ENCODE results near the gene CHCHD4. TPM values are rescaled to one million over a fixed set of nuclear protein-coding genes. Genes with fewer than 3 reads are reported as not detected.
"Not testable (repeated sequence)": the region's sequence is repeated elsewhere in the genome, so short reads cannot be mapped to it uniquely, and the experiment has no call there.

Gene CHCHD4
- total RNA-seq, 1 donor from 2014 or later, result 31.4 TPM

DNA sequence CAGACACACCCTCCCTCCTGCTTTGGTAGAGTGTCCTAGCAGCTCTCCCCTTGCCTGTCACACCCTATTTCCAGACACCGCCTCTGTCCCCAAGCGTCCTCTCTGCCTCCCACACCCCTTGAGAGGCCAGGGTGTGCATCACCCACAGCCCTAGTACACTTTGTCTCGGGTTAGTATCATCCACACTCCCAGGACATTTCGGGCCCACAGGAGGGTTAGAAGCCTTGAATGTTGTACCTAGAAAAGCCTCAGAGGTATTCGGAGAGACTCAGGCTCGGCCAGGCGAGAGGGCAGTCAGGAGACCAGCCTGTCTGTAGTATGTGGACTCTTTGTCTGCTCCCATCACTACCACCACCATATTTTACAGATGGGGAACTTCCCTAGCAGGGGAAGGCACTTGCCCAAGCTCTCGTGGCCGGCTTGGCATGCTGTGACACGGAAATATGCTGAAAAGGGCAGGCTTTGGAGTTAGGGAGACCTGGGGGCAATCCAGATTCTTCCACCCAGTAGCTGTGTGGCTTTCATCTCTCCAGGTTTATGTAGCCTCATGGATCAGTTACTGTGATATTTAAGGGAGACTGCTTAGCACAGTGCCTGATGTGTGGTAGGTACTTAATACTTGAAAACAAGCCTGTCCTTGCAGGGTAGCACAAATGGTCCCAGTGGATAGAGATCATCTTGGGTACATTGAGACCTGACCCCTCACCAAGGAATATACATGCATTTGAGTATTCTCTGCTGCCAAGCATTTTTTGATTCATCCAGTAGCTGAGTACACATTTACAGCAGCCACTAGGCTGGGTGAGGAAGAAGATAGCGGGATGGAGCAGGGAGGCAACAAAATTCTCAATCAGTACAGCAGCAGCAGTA lies 1.6 kb upstream of the CHCHD4 start:
- no peak for ATAC-seq
- no peak for DNase-seq (ENCODE audit: missing footprints)
- intact Hi-C loops (cut with DNase I), result no loop called here

GRCh38 chr3:14125193-14126016 lies 735 bp upstream of the CHCHD4 start:
- intact Hi-C loops (cut with DNase I), result loop anchor here (2.0 kb wide), 2 partner anchors 19 to 229 kb away; no protein-coding TSS in a partner anchor
- peak; percentile 82 for DNase-seq (ENCODE audit: missing footprints)
- ATAC-seq, result peak; percentile 46

DNA sequence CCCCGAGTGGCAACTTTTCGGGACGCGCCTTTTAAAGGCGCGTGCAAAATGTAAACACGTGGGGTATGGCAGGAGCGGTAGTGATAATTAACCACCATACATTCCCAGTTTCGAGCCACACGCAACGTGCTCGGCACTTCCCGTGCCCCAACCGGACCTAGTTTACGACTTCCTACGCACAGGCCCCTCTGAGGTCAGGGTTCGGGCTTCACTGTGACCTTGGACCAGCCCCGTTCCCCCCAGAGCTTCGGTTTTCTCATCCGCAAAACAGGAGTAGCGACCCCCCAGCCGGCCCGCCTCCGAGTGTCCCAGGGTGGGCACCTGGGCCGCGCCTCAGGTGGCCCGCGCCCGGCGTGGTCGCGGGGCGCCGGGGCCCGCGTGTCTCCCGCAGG lies 451 bp downstream of the CHCHD4 start:
- intact Hi-C loops (cut with DNase I), result loop anchor here (1.0 to 2.0 kb wide), 3 partner anchors 21 to 227 kb away; partner anchors contain the start of genes LSM3 and XPC
- ATAC-seq (peak; percentile 35), DNase-seq (ENCODE audit: missing footprints) (peak; percentile 89)

DNA sequence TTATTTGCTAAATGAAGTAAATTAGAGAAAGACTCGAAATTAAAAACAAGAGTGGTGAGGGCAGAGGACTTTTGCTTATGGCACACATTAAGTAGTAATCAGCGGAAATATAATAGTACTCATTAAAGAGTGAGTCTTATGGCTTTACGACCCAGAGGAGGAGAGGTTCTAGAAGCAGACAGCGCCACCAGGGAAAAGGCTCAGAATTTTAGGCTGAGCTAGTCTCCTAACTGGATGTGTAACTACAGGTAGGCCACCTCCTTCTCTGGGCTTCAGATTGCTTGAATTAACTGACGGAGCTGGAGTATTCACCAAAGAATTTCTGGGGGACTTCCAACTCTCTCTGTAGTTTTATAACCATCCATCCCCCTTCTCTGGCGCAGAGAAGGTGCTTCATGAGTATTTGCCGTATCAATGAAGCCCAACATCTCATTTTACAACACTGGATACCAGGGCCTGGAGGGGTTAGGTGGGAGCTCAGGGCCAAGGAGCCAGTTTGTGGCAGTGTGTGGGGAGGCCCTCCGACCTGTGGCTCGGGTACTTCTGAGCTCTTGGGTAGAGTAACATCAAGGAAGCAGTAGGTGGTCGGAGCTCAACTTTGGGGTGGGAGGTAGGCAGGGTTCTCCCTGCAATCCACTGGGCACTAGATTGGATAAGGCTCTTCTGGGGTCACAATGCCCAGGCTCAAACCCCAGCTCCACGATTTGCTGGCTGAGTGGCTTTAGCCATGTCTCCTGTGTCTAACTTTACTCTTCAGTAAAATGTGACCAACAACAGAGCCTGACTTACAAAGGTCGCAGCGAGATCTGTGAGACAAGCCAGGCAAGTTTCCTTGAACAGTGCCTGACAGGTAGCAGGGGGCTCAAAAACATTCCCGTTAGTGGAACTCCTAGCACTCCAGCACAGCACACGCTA lies 1.1 kb downstream of the CHCHD4 start:
- no peak for ATAC-seq
- intact Hi-C loops (cut with DNase I), result loop anchor here (1.0 to 2.0 kb wide), 3 partner anchors 21 to 227 kb away; partner anchors contain the start of genes LSM3 and XPC
- DNase-seq (ENCODE audit: missing footprints), result no peak

DNA sequence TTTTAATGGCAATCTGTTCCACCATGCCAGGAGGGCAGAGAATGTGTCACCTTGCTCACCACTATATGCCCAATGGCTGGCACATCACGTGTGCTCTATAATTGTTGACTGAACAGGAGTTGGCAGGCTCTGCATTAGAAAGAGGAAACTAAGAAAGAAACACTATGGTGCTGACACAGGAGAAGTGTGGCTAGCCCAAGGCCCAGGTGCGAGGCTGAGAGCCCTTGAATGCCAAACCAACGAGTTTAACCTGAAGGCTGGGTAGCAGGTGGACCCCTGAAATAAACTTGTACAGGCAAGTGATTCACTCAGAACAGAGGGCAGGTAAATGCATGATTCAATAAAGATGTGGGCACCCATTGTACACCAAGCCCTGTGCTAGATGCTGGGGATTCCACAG lies 2.4 kb downstream of the CHCHD4 start:
- intact Hi-C loops (cut with DNase I), result no loop called here

DNA sequence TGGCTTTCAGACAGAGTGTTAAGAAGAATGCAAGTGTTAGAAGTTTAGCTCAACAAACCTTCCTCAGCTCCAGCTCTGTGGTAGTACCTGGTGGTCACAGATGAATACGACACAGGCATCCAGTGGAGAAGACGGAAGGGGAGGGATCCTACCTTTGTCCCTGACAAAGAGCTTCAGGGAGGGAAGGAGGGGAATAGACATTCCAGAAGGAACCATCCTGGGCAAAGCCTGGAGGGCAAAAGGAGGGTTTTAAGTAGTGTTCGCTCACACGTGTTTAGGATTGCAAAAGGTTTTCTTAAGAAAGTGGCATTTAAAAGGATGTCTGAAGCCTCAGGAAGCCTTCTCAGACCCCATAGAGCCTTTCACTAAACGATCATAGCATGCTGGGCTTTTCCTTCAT lies 2.8 kb downstream of the CHCHD4 start:
- DNase-seq (ENCODE audit: missing footprints), result no peak
- intact Hi-C loops (cut with DNase I), result no loop called here
- no peak for ATAC-seq

More for the DNA sequence above, 2.4 kb downstream of the CHCHD4 start:
- ATAC-seq (no peak), DNase-seq (ENCODE audit: missing footprints) (no peak)

- DNase-seq (ENCODE audit: missing footprints); intact Hi-C loops (cut with DNase I); ATAC-seq: not testable (repeated sequence)
Observed at GRCh38 chr3:14120921-14121448, 3.7 kb downstream of the CHCHD4 start.

GRCh38 chr3:14120111-14120920 lies 4.4 kb downstream of the CHCHD4 start:
- no peak for ATAC-seq
- DNase-seq (ENCODE audit: missing footprints), result no peak
- intact Hi-C loops (cut with DNase I), result no loop called here

DNA sequence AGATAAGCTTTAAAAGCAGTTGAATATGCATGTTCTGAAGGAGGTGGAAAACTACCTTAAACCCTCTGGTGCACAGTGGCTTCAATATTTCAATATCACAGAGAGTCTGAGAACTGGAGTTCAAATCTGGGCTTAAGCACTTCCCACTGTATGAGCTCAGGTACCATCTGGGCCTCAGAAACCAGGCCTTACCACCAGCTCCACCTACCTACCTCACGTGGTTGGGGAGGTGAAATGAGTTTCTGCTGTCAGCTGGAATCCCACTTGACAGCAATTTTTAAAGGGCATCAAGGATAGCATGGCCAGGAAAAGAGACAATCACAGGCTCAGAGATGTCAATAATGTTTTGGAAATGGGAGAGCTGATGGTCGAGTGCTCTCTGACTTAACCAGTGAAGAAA lies 5.0 kb downstream of the CHCHD4 start:
- intact Hi-C loops (cut with DNase I), result no loop called here
- DNase-seq (ENCODE audit: missing footprints) (no peak), ATAC-seq (no peak)

DNA sequence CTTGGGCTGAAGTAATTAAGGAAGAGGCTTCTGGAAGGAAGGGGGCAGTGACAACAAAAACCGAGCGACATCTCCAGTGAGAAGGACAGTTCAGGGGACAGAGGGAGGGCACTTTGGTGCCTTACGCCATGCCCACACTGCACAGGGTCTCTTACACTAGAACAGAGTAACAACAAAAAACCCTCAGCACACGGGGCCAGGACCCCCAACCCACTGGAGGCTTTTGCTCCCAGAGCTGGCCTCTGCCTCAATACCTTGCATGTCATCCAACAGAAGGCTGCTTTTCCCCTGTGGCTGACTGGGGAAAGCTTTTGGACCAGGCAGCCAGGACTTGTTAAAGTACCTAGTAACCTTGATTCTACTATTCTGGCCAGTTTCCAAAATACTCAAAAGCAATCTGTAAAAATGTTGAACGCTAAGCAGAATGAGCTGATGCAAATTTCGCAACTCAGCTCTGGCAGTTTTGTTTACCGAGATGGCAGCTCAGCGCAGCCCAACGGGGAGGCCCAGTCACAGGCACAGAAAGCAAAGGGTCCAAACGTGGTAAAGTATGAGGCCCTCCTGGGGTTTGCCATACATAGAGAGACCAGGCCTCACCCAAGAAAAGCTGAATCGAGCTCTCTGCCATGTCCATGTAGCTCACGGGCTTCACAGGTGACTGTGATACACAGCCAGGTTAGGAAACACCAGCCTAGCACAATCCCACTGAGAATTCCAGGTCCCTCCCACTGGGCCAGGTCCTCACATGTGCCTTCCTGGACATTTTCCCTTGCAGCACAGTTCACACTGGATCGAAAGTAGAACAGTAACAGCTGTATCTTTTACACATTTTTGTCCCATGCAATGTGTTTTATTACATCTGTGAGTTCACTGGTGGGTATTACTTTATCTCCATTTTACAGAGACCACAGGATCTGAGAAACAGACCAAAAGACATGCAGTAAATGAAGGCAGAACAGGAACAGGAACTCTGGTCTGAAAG lies 6.0 kb downstream of the CHCHD4 start:
- intact Hi-C loops (cut with DNase I), result no loop called here
- ATAC-seq (no peak), DNase-seq (ENCODE audit: missing footprints) (no peak)

DNA sequence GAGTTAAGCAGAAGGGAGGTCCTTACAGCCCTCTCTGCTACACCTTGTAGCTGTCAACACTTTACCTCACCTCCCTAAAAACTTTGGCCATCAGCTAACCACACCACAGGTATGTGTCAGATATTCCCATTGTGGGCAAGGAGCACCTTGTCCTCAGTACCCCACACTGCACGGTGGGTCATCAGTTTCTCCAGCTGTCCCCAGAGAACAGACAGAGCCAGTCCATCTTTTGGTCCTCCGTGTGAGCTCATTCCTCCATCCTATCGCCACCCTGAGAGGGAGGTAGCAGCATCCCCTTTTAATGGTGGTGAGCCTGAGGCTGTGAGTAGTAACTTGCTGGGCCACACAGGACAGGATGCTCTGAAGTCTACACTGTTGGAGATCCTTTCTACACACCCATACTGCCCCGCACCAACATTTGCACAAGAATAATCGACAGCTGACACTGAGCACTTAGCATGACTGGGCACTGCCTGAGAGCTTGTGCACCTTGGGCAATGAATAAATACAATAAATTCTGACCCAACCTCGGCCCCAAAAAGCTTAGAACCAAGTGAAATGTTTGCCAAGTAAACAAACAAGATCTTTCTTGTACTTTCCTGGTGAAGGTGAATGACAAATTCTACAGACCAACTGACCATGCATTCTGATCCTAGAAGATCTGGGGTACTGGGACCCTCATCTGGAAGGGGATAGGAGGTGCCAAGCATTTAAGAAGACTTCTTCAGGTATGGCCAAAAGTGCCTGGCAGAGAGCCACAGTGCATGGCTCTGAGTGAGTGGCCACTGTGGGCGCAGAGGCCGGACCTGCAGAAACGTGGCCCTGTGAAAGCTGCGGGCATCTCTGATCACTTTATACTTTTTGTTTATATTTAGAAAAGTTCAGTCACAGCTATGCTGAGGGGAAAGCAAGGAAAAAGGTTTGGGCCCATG lies 6.9 kb downstream of the CHCHD4 start:
- intact Hi-C loops (cut with DNase I), result no loop called here
- DNase-seq (ENCODE audit: missing footprints), result no peak
- no peak for ATAC-seq

DNA sequence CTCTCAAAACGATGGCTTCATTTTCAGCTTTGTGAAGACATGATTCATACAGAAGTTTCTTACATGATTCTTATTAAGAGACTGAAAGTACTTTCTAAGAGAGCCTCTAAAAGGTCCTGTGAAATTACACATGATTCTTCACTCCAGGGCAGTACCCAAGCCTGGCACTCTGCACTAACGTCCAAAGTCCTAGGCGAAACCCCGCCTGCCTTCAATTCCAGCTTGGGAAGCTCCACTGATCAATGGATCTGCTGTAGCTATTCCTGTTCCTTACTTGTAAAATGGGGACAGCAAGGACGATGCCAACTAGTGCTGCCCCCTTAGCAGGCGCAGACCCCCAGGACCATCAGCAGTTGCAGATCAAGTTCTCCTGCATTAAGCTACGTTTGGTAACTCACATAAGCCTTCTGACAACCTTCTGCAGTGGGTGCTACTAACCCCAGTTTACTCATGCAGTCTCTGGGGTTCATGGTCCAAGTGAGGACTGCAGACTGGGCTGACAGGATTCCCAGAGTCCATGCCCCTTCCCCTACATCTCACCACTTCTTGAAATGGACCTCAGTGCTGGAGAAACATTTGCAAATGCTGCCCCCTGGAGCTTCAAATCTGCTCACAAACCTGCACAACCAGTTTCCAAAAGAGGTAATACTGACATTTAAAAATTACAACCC lies 10.6 kb downstream of the CHCHD4 start:
- intact Hi-C loops (cut with DNase I), result no loop called here
- ATAC-seq (no peak), DNase-seq (ENCODE audit: missing footprints) (no peak)

DNA sequence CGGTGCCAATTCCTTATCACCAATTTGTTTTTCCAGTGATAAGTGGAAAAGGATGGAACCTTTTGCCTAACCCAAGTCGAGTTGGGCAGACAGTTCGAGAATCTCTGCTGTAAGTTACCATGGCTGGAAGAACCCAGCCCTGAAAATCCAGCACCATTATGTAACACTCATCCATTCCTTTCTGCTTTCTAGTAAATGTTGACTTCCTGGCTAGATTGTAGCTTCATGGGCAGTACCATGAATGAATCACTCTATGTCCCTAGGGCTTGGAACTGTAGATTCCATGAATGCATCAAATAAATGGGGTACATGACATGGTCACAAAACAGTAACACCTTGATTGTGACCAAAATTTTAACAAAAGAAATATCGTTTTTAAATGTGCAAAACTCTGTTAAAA lies 14.0 kb downstream of the CHCHD4 start:
- no peak for DNase-seq (ENCODE audit: missing footprints)
- intact Hi-C loops (cut with DNase I), result no loop called here
- ATAC-seq, result no peak

- DNase-seq (ENCODE audit: missing footprints); intact Hi-C loops (cut with DNase I): not testable (repeated sequence)
Observed at GRCh38 chr3:14109821-14110220, 14.8 kb downstream of the CHCHD4 start.

More at GRCh38 chr3:14109821-14110220, 14.8 kb downstream of the CHCHD4 start:
- not testable (repeated sequence) for ATAC-seq

Data from Right ventricle myocardium inferior (tissue), 1 donor.